HEK293 (cell line): Measurements from ENCODE around the gene NEK2.

Experiments
- MEIS1 ChIP-seq: sonication (generic); formaldehyde crosslinking; IDR thresholded peaks from 2 replicates; pipeline ENCODE4 v1.8.1; 2022; ENCODE audit warnings: missing genetic modification reagents, mild to moderate bottlenecking, borderline replicate concordance
- MYNN ChIP-seq: fragments of 450-650 bp; formaldehyde crosslinking; IDR thresholded peaks from 2 replicates; pipeline ENCODE4 v1.5.1; 2016; ENCODE audit warnings: missing biosample characterization, missing genetic modification characterization, borderline replicate concordance
- ZBTB21 ChIP-seq: fragments of 450-650 bp; formaldehyde crosslinking; IDR thresholded peaks from 2 replicates; pipeline ENCODE4 v1.5.1; 2017; ENCODE audit warnings: missing biosample characterization, missing genetic modification characterization
- TF ChIP-seq, protein P1 (sequence below): fragments of 450-650 bp; formaldehyde crosslinking; IDR thresholded peaks from 2 replicates; pipeline ENCODE4 v1.5.1; 2016; ENCODE audit warnings: missing biosample characterization, missing genetic modification characterization

DNA sequence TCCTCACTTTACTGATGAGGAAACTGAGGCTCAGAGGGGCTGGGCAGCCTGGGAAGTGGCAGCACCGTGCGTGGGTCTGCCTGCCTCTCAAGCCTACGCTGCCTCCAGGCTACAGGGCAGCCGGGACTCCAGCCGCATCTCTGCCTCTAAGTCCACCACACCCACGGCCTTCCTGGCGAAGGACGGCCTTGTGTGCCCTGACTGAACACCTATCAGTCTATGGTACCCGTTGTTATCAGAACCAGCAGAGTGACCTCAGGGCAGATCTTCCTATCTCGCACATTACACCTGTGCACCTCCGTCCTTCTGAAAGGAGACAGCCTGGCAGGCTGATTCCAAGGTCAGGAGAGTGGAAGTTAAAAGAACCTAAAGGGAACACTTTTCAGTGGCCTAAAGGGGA is 60.8 kb downstream of the NEK2 start:
- TF ChIP-seq MEIS1 (CRISPR knock-in tag) (no peak), MYNN (tag by site-specific recombination) (no peak), ZBTB21 (tag by site-specific recombination) (no peak)
- TF ChIP-seq, protein P1, sequence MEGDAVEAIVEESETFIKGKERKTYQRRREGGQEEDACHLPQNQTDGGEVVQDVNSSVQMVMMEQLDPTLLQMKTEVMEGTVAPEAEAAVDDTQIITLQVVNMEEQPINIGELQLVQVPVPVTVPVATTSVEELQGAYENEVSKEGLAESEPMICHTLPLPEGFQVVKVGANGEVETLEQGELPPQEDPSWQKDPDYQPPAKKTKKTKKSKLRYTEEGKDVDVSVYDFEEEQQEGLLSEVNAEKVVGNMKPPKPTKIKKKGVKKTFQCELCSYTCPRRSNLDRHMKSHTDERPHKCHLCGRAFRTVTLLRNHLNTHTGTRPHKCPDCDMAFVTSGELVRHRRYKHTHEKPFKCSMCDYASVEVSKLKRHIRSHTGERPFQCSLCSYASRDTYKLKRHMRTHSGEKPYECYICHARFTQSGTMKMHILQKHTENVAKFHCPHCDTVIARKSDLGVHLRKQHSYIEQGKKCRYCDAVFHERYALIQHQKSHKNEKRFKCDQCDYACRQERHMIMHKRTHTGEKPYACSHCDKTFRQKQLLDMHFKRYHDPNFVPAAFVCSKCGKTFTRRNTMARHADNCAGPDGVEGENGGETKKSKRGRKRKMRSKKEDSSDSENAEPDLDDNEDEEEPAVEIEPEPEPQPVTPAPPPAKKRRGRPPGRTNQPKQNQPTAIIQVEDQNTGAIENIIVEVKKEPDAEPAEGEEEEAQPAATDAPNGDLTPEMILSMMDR (tag by site-specific recombination): no peak
